Epithelial cell of alveolus of lung (primary cell): ENCODE measurements around the gene ARPC2. TPM values are rescaled to one million over a fixed set of nuclear protein-coding genes. Genes with fewer than 3 reads are reported as not detected.

Experiments
- total RNA-seq: library from RNA; depleted of rRNA; stranded (reverse); fragments of >200 nt; gene quantifications from 2 replicates; pipeline ENCODE4 v1.2.1, GENCODE V29; 2015

ARPC2 gene
- total RNA-seq: 134 and 508 TPM in 2 replicates

DNA sequence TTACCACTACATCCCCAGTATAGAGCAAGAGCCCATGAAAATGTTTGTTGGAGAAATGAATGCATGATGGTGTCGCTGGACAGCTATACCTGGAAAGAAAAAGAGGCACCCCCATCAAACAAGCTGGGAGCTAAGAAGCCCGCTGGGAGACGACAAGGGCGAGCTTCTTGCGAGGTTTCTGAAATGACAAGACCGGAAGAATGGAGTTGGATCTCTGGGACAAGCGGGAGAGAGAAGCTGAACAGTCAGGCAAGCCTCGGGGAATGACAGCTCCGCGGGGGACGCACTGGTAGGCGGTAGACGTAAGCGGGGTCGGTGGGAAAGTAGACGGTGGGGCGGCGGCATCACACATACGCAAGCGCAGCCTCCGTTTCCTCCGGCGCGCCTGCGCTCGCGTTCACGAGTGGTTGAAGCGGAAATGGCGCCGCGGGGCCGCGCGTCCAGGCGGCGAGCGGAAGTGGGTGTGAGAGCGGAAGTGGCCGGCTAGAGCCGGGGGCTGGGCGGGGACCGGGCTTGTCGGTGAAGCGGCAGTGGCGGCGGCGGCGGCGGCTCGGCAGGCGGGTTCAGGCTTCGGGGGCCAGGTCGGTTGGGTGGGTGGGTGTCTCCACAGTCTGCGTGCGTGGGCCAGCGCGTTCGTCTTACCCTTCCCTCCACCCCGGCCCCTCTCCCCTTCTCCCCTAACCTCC lies at the start of gene ARPC2:
Gene ARPC2 (plus strand): TSS at position 516 of the 686 bp plus-strand sequence. CDS start 282 bp downstream, outside the sequence.

DNA sequence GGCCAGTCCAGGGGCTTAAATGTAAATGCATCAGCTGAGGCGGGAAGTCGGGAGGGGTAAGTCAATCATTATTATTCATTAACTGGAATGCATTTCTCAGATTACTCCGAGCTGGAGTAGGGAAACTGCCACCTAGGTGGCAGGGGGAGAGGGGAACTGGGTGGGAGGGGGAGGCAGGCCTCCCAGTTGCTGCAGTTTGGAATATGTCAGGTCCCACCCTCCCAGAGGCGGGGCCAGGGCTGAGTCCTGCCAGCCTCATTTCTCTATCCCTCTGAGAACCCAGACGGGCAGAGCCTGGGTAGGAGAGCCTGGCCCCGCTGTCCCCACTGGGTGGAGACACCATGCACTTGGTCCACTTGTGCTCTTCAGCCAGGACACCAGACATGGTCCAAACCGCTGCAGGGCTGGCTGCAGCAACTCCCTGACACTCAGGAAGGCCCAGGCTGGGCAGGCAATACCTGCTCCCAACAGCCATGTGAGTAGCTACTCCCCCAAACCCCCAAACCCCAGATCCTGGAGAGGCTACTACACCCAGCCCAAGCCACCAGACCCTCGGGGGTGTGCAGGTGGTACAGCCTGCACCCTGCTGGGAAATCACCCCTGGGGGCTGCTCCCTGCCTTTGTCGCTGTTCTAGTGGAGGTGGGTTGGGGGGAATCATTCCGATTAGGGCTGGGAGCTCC lies 43.9 kb downstream of the ARPC2 start, which contains the start of gene GPBAR1:
Gene GPBAR1 (plus strand): TSS at position 274 of the 681 bp plus-strand sequence. CDS start 1,710 bp downstream, outside the sequence.

DNA sequence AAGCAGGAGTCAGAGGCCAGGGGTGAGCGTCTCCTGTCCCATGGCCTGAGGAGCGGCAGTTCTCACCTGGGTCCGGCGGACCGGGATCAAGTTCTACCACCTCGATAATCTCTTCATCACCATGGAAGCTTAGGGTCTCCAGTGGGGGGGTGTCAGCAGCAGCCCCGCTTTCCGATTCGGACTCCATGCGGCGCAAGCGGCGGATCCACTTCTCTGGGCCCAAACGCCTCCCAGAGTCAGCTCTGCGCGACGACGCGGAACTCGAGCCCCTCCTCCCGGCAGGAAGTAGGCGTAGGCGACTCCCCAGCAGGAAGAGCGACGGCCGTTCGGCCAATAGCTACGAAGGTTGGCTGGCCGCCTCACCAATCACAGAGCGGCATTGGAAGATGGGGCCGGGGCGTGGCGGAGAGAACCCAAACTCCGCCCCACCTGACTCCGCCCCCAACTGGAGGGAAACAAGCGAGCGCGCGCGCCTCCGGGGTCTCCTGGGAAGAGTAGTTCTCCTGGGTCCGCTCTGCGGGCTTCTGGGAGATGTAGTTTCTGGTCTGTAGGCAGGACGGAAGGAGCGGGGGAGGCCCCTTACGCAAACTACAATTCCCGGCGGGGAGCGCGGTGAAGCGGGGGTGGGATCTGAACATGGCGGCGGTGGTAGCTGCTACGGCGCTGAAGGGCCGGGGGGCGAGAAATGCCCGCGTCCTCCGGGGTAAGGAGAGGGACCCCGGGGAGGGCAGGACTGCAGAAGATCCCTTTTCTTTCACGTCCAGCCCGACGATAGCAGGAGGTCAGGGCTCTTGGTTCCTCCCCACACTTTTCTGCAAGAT lies 53.1 kb downstream of the ARPC2 start, which contains the start of the genes AAMP and PNKD:
Gene AAMP (minus strand): TSS at position 238 of the 821 bp plus-strand sequence. CDS start 51 bp downstream, at position 187.
Gene PNKD (plus strand): TSS at position 620 of the 821 bp plus-strand sequence. CDS start 17 bp downstream, at position 637.

DNA sequence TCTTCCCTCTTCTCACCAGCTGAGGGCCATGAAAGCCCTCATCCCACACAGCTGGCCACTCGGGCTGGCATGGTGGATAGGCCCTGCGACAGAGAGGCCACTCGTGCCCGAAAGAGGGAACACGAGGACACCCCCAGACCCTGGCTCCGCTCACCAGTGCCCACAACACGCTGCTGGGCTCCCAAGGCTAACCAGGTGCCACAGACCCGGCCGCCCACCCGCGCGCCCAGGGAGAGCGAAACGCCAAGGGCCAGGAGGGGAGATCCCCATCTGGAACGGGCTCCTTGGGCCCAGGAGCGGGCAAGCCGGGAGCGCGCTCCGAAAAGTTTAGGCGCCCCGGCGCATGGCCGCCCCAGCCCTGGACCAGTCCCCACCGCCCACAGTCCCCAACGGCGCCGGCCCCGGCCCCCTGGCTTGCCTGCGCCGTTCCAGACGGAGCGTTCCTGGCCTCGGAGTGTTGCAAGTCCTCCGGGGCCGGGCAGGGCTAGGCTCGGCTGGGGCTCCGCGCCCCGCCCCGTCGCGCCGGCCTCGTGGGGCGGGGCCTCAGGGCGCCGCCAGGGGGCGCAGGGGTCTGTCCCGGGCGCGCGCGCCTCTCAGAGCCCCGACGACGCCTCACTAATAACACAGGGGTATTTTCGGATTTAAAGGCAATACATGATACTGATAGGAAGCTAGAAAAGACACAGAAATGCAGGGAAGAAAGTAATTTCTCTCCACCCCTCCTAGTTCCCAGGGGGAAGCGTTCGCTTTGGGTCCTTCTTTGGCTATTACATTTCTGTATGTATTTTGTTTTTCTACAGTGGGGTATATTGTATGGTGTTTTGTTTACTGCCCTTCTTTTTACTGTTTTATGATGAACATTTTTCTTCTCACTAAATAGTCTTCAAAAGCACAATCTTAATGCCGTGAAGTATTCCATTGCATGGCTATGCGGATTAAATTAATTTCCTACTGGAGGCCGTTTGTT lies 75.3 kb downstream of the ARPC2 start, which contains the start of gene TMBIM1:
Gene TMBIM1 (minus strand): TSS at position 456 of the 967 bp plus-strand sequence. CDS start 10,362 bp downstream, outside the sequence.

Other genes with a start within 250 kb of the ARPC2 start
- gene TNS1, start 214.2 kb upstream of the ARPC2 start, total RNA-seq: 29.6 and 78.2 TPM in 2 replicates
- not detected in 2 replicates for gene RUFY4, start 147.9 kb upstream of the ARPC2 start, total RNA-seq
- gene CXCR2, start 91.2 kb upstream of the ARPC2 start, total RNA-seq: 0.24 TPM in 1 of 2 replicates, not detected in the other
- gene CXCR1, start 50.2 kb upstream of the ARPC2 start, total RNA-seq: not detected in 2 replicates
- gene GPBAR1, start 43.8 kb downstream of the ARPC2 start, total RNA-seq: 0.26 and 0.88 TPM in 2 replicates
- gene AAMP, start 52.9 kb downstream of the ARPC2 start, total RNA-seq: 76.4 and 116 TPM in 2 replicates
- gene PNKD, start 53.3 kb downstream of the ARPC2 start, total RNA-seq: 47.8 and 51.8 TPM in 2 replicates
- gene TMBIM1, start 75.3 kb downstream of the ARPC2 start, total RNA-seq: 102 and 130 TPM in 2 replicates
- not detected in 2 replicates for gene CATIP, start 139.7 kb downstream of the ARPC2 start, total RNA-seq
- 0.13 TPM in 1 of 2 replicates, not detected in the other for gene SLC11A1, start 165.1 kb downstream of the ARPC2 start, total RNA-seq
- gene CTDSP1, start 182.7 kb downstream of the ARPC2 start, total RNA-seq: 56.8 and 77.9 TPM in 2 replicates
- not detected in 2 replicates for gene VIL1, start 201.9 kb downstream of the ARPC2 start, total RNA-seq